ENCODE results near the gene RNF213.

- no peak for TF ChIP-seq CTCF (IDR thresholded peaks at IDR 0.05)
- no peak for TF ChIP-seq POLR2A (IDR thresholded peaks at IDR 0.05)
- no peak for TF ChIP-seq POLR2AphosphoS5 (IDR thresholded peaks at IDR 0.05)
Observed at GRCh38 chr17:80296221-80296620, 35.6 kb downstream of the RNF213 start.
